OCI-LY3 (cell line): ENCODE measurements around the gene BRPF3.

Experiments
- CTCF ChIP-seq: fragments of 200-600, 300-600 bp; sonication (generic); IDR thresholded peaks from 2 replicates; pipeline ENCODE4 v1.5.1; 2014; ENCODE audit warnings: antibody characterized with exemption, low read length, low read depth
- EZH2phosphoT487 ChIP-seq: fragments of 200-600 bp; shearing (Covaris generic); IDR thresholded peaks from 2 replicates; pipeline ENCODE4 v1.6.1; 2018; ENCODE audit warnings: antibody characterized with exemption, mixed run types, low read depth

- no peak for TF ChIP-seq CTCF
- TF ChIP-seq EZH2phosphoT487, result no peak
Measured at GRCh38 chr6:36272234-36272633, 75.7 kb downstream of the BRPF3 start.
